WTC11 (cell line): ENCODE measurements around the gene UTF1. TPM values are rescaled to one million over a fixed set of nuclear protein-coding genes. Genes with fewer than 3 reads are reported as not detected.

Experiments
- ATAC-seq: fragments of 200-7000 bp; cut with Tn5 transposase; 2 replicates; pipeline ENCODE4 v1.10.0; 2021; ENCODE audit warnings: mild to moderate bottlenecking, moderate library complexity
- CTCF ChIA-PET: fragments of 300-600 bp; sonication (Branson Sonifier 250); formaldehyde crosslinking; loops from one replicate; lab custom pipeline; 2021; ENCODE audit warnings: antibody characterized with exemption; lab: Charles Lee
- POLR2A ChIA-PET: fragments of 350-600 bp; sonication (Branson Sonifier 250); formaldehyde crosslinking; loops from one replicate; lab custom pipeline; 2021; ENCODE audit warnings: antibody characterized with exemption; lab: Charles Lee
- DNase-seq: peaks from one replicate; pipeline ENCODE4 v3.0.0; 2021; ENCODE audit warnings: low spot score
- H3K27ac Mint-ChIP-seq: 2 replicates; pipeline ENCODE4 v1.8.0; 2021; ENCODE audit warnings: mixed read lengths
- H3K27me3 Mint-ChIP-seq: 2 replicates; pipeline ENCODE4 v1.8.0; 2021; ENCODE audit warnings: low read depth, mild to moderate bottlenecking, moderate library complexity, mixed read lengths
- H3K36me3 Mint-ChIP-seq: 2 replicates; pipeline ENCODE4 v1.8.0; 2021; ENCODE audit warnings: mixed read lengths
- H3K4me1 Mint-ChIP-seq: 2 replicates; pipeline ENCODE4 v1.8.0; 2022; ENCODE audit warnings: mixed read lengths
- H3K4me3 Mint-ChIP-seq: 2 replicates; pipeline ENCODE4 v1.8.0; 2021; ENCODE audit warnings: mild to moderate bottlenecking, moderate library complexity, mixed read lengths
- H3K9me3 Mint-ChIP-seq: 2 replicates; pipeline ENCODE4 v1.8.0; 2021; ENCODE audit warnings: mixed read lengths
- ELF4 ChIP-seq: sonication (generic); formaldehyde crosslinking; IDR thresholded peaks from 2 replicates; pipeline ENCODE4 v1.8.1; 2022; ENCODE audit warnings: low read depth, mild to moderate bottlenecking, moderate library complexity, missing genetic modification reagents
- ETV6 ChIP-seq: sonication (generic); formaldehyde crosslinking; IDR thresholded peaks from 2 replicates; pipeline ENCODE4 v1.8.1; 2022; ENCODE audit warnings: mild to moderate bottlenecking, missing genetic modification reagents
- MYBL2 ChIP-seq: sonication (generic); formaldehyde crosslinking; IDR thresholded peaks from 2 replicates; pipeline ENCODE4 v1.8.1; 2023; ENCODE audit warnings: mild to moderate bottlenecking, moderate library complexity, missing genetic modification reagents
- NR1H2 ChIP-seq: sonication (generic); formaldehyde crosslinking; IDR thresholded peaks from 2 replicates; pipeline ENCODE4 v1.9.0; 2021; ENCODE audit warnings: mild to moderate bottlenecking, moderate library complexity, missing genetic modification reagents
- RELA ChIP-seq: sonication (generic); formaldehyde crosslinking; IDR thresholded peaks from 2 replicates; pipeline ENCODE4 v1.8.1; 2022; ENCODE audit warnings: missing genetic modification reagents, mild to moderate bottlenecking, borderline replicate concordance
- total RNA-seq: library from RNA; stranded (reverse); gene quantifications from 3 replicates; pipeline ENCODE4 v1.2.3, GENCODE V29; 2021
- TF ChIP-seq, protein P1 (sequence below): sonication (generic); formaldehyde crosslinking; IDR thresholded peaks from 2 replicates; pipeline ENCODE4 v1.8.1; 2022; ENCODE audit warnings: low read depth, missing genetic modification reagents, borderline replicate concordance
- TF ChIP-seq, protein P2 (sequence below): sonication (generic); formaldehyde crosslinking; IDR thresholded peaks from 2 replicates; pipeline ENCODE4 v1.8.1; 2023; ENCODE audit warnings: mild to moderate bottlenecking, missing genetic modification reagents
- TF ChIP-seq, protein P3 (sequence below): sonication (generic); formaldehyde crosslinking; IDR thresholded peaks from 2 replicates; pipeline ENCODE4 v1.8.1; 2023; ENCODE audit warnings: mild to moderate bottlenecking, missing genetic modification reagents, borderline replicate concordance
- TF ChIP-seq, protein P4 (sequence below): sonication (generic); formaldehyde crosslinking; IDR thresholded peaks from 2 replicates; pipeline ENCODE4 v1.8.0; 2022; ENCODE audit warnings: mild to moderate bottlenecking, missing genetic modification reagents
- TF ChIP-seq, protein P5 (sequence below): sonication (generic); formaldehyde crosslinking; IDR thresholded peaks from 2 replicates; pipeline ENCODE4 v1.8.1; 2022; ENCODE audit warnings: missing genetic modification reagents, borderline replicate concordance
- TF ChIP-seq, protein P6 (sequence below): sonication (generic); formaldehyde crosslinking; IDR thresholded peaks from 2 replicates; pipeline ENCODE4 v1.8.0; 2022; ENCODE audit warnings: missing genetic modification reagents

Gene UTF1
- total RNA-seq, 1 experiment from 2014 or later: 196 TPM

DNA sequence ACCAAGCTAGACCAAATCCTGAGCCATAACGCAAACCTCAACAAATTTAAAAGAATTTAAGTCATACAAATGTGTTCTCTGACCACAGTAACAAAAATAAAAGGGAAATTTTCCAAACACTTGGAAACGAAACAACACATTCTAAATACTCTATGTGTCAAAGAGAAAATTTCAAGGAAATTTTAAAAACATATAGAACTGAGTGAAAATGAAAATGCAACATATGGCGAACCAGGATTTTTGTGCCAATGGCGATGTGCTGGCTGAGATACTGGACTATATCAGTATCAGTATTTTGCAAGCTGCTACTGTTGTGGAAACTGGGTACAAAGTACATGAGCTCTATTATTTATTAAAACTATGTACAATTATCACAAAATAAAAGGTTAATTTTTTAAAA is 35.9 kb upstream of the UTF1 start:
- Mint-ChIP-seq H3K27me3 (peaks cover 12% of the 10 kb centered on the region), H3K27ac (no peak overlapping the region), H3K9me3 (peaks cover 28% of the 10 kb centered on the region), H3K4me1 (no peaks in the 10 kb centered on the region)
- CTCF ChIA-PET: no interaction called here
- TF ChIP-seq NR1H2 (CRISPR knock-in tag) (no peak), MYBL2 (CRISPR knock-in tag) (no peak), ELF4 (no peak)
- TF ChIP-seq, protein P1, sequence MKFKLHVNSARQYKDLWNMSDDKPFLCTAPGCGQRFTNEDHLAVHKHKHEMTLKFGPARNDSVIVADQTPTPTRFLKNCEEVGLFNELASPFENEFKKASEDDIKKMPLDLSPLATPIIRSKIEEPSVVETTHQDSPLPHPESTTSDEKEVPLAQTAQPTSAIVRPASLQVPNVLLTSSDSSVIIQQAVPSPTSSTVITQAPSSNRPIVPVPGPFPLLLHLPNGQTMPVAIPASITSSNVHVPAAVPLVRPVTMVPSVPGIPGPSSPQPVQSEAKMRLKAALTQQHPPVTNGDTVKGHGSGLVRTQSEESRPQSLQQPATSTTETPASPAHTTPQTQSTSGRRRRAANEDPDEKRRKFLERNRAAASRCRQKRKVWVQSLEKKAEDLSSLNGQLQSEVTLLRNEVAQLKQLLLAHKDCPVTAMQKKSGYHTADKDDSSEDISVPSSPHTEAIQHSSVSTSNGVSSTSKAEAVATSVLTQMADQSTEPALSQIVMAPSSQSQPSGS (CRISPR knock-in tag): no peak
- TF ChIP-seq, protein P2, sequence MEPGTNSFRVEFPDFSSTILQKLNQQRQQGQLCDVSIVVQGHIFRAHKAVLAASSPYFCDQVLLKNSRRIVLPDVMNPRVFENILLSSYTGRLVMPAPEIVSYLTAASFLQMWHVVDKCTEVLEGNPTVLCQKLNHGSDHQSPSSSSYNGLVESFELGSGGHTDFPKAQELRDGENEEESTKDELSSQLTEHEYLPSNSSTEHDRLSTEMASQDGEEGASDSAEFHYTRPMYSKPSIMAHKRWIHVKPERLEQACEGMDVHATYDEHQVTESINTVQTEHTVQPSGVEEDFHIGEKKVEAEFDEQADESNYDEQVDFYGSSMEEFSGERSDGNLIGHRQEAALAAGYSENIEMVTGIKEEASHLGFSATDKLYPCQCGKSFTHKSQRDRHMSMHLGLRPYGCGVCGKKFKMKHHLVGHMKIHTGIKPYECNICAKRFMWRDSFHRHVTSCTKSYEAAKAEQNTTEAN (CRISPR knock-in tag): no peak
- TF ChIP-seq, protein P3, sequence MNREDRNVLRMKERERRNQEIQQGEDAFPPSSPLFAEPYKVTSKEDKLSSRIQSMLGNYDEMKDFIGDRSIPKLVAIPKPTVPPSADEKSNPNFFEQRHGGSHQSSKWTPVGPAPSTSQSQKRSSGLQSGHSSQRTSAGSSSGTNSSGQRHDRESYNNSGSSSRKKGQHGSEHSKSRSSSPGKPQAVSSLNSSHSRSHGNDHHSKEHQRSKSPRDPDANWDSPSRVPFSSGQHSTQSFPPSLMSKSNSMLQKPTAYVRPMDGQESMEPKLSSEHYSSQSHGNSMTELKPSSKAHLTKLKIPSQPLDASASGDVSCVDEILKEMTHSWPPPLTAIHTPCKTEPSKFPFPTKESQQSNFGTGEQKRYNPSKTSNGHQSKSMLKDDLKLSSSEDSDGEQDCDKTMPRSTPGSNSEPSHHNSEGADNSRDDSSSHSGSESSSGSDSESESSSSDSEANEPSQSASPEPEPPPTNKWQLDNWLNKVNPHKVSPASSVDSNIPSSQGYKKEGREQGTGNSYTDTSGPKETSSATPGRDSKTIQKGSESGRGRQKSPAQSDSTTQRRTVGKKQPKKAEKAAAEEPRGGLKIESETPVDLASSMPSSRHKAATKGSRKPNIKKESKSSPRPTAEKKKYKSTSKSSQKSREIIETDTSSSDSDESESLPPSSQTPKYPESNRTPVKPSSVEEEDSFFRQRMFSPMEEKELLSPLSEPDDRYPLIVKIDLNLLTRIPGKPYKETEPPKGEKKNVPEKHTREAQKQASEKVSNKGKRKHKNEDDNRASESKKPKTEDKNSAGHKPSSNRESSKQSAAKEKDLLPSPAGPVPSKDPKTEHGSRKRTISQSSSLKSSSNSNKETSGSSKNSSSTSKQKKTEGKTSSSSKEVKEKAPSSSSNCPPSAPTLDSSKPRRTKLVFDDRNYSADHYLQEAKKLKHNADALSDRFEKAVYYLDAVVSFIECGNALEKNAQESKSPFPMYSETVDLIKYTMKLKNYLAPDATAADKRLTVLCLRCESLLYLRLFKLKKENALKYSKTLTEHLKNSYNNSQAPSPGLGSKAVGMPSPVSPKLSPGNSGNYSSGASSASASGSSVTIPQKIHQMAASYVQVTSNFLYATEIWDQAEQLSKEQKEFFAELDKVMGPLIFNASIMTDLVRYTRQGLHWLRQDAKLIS (CRISPR knock-in tag): no peak
- TF ChIP-seq, all 79 proteins: peak for 0
- no peak for ATAC-seq
- Mint-ChIP-seq H3K4me3 (no peak overlapping the region), H3K36me3 (peaks cover 28% of the 10 kb centered on the region)
- POLR2A ChIA-PET: no interaction called here
- DNase-seq: no peak

DNA sequence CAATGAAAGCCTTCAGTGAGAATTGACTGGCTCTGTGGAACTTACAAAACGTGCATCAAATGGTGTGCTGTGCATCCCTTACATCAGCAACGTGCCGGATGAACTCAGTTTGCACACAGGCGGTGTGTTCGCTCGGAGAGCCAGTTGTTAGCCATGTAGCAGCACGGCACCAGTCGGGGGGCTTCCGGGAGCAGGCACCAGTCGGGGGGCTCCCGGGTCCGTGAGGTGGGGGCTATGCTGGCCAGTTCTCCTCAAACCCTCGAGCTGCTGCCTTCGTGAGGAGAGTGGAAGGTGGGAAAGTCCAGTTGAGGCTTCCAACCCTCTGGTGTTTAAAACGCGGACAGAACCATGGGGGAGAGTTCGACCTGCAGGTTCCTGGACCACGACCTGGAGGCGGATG is 34.9 kb upstream of the UTF1 start:
- CTCF ChIA-PET: no interaction called here
- H3K36me3 Mint-ChIP-seq: peaks cover 26% of the 10 kb centered on the region

More for the DNA sequence above, 34.9 kb upstream of the UTF1 start:
- Mint-ChIP-seq H3K4me3 (no peak overlapping the region), H3K27ac (no peak overlapping the region), H3K4me1 (no peaks in the 10 kb centered on the region), H3K9me3 (peaks cover 28% of the 10 kb centered on the region), H3K27me3 (peaks cover 12% of the 10 kb centered on the region)
- POLR2A ChIA-PET: no interaction called here
- DNase-seq: no peak
- no peak for ATAC-seq
- TF ChIP-seq, protein P4, sequence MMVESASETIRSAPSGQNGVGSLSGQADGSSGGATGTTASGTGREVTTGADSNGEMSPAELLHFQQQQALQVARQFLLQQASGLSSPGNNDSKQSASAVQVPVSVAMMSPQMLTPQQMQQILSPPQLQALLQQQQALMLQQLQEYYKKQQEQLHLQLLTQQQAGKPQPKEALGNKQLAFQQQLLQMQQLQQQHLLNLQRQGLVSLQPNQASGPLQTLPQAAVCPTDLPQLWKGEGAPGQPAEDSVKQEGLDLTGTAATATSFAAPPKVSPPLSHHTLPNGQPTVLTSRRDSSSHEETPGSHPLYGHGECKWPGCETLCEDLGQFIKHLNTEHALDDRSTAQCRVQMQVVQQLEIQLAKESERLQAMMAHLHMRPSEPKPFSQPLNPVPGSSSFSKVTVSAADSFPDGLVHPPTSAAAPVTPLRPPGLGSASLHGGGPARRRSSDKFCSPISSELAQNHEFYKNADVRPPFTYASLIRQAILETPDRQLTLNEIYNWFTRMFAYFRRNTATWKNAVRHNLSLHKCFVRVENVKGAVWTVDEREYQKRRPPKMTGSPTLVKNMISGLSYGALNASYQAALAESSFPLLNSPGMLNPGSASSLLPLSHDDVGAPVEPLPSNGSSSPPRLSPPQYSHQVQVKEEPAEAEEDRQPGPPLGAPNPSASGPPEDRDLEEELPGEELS (CRISPR knock-in tag): no peak
- TF ChIP-seq ETV6 (CRISPR knock-in tag) (no peak), RELA (no peak)
- TF ChIP-seq, protein P5, sequence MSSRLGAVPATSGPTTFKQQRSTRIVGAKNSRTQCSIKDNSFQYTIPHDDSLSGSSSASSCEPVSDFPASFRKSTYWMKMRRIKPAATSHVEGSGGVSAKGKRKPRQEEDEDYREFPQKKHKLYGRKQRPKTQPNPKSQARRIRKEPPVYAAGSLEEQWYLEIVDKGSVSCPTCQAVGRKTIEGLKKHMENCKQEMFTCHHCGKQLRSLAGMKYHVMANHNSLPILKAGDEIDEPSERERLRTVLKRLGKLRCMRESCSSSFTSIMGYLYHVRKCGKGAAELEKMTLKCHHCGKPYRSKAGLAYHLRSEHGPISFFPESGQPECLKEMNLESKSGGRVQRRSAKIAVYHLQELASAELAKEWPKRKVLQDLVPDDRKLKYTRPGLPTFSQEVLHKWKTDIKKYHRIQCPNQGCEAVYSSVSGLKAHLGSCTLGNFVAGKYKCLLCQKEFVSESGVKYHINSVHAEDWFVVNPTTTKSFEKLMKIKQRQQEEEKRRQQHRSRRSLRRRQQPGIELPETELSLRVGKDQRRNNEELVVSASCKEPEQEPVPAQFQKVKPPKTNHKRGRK (CRISPR knock-in tag): no peak
- TF ChIP-seq, protein P6, sequence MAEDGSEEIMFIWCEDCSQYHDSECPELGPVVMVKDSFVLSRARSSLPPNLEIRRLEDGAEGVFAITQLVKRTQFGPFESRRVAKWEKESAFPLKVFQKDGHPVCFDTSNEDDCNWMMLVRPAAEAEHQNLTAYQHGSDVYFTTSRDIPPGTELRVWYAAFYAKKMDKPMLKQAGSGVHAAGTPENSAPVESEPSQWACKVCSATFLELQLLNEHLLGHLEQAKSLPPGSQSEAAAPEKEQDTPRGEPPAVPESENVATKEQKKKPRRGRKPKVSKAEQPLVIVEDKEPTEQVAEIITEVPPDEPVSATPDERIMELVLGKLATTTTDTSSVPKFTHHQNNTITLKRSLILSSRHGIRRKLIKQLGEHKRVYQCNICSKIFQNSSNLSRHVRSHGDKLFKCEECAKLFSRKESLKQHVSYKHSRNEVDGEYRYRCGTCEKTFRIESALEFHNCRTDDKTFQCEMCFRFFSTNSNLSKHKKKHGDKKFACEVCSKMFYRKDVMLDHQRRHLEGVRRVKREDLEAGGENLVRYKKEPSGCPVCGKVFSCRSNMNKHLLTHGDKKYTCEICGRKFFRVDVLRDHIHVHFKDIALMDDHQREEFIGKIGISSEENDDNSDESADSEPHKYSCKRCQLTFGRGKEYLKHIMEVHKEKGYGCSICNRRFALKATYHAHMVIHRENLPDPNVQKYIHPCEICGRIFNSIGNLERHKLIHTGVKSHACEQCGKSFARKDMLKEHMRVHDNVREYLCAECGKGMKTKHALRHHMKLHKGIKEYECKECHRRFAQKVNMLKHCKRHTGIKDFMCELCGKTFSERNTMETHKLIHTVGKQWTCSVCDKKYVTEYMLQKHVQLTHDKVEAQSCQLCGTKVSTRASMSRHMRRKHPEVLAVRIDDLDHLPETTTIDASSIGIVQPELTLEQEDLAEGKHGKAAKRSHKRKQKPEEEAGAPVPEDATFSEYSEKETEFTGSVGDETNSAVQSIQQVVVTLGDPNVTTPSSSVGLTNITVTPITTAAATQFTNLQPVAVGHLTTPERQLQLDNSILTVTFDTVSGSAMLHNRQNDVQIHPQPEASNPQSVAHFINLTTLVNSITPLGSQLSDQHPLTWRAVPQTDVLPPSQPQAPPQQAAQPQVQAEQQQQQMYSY (CRISPR knock-in tag): no peak
- TF ChIP-seq, protein P3 (CRISPR knock-in tag): no peak
